ENCODE measurements around the gene PSG5. TPM values are rescaled to one million over a fixed set of nuclear protein-coding genes. Genes with fewer than 3 reads are reported as not detected.
"Not testable (repeated sequence)": the region's sequence is repeated elsewhere in the genome, so short reads cannot be mapped to it uniquely, and the experiment has no call there.

Gene PSG5
- total and polyA plus RNA-seq, 10 of the 15 experiments (the other 5 are each of a cell fraction or from before 2014, with no cell fraction given), result 0.27 TPM; not detected in 9

GRCh38 chr19:43207991-43208390 lies 21.7 kb upstream of the PSG5 start (continued):
- TF ChIP-seq ATF2 (IDR thresholded peaks at IDR 0.05; ENCODE audit: low read length) (no peak), SPI1 (IDR thresholded peaks at IDR 0.05; ENCODE audit: borderline replicate concordance, insufficient read depth, low read depth, low read length) (no peak), PKNOX1 (IDR thresholded peaks at IDR 0.05) (no peak), STAT1 (conservative IDR thresholded peaks at IDR 0.05) (no peak)

GRCh38 chr19:43207174-43207573 lies 20.8 kb upstream of the PSG5 start:
- intact Hi-C loops (cut with micrococcal nuclease; ENCODE audit: unreplicated experiment); H3K27ac ChIP-seq (ENCODE audit: control insufficient read depth, insufficient read depth); in situ Hi-C loops (cut with MboI); CTCF ChIA-PET; H3K4me2 ChIP-seq (ENCODE audit: control insufficient read depth, insufficient read depth); POLR2A ChIA-PET; H3K9ac ChIP-seq (ENCODE audit: control insufficient read depth, insufficient read depth, low read length); DNase-seq (ENCODE audit: low read depth, low spot score); H3K27me3 ChIP-seq (replicated peaks in 1 of 2; ENCODE audit: control insufficient read depth in 2 of 2, insufficient read depth in 2 of 2, low read length in 1 of 2); H3K4me1 ChIP-seq (ENCODE audit: control insufficient read depth, insufficient read depth, low read length); H3K36me3 ChIP-seq (ENCODE audit: control insufficient read depth in 2 of 2, insufficient read depth in 2 of 2, low read length in 1 of 2); BruUV-seq (replicated peaks); H2AFZ ChIP-seq (ENCODE audit: control insufficient read depth, low read depth, low read length); H3K4me3 ChIP-seq; H3K9me3 ChIP-seq (replicated peaks; ENCODE audit: control insufficient read depth, insufficient read depth, low read length); H4K20me1 ChIP-seq (ENCODE audit: control insufficient read depth, insufficient read depth); ATAC-seq; FAIRE-seq; SMC1A ChIA-PET (ENCODE audit: uncharacterized antibody, unreplicated experiment); RAD21 ChIA-PET (ENCODE audit: unreplicated experiment); H3K79me2 ChIP-seq (ENCODE audit: control insufficient read depth, insufficient read depth, low read length): not testable (repeated sequence)
- peak; percentile 9 to 26 (median 26); a peak in 2 of 6 replicates for TF ChIP-seq CTCF (IDR thresholded peaks at IDR 0.05 in 2 of 3, conservative IDR thresholded peaks at IDR 0.05 in 1 of 3; ENCODE audit: control insufficient read depth in 2 of 3, extremely low read depth in 1 of 3, insufficient read depth in 1 of 3, low read depth in 3 of 3, low read length in 3 of 3)
- WGBS (ENCODE audit: insufficient coverage, insufficient replicate concordance, low lambda C conversion rate, missing lambda C conversion rate), result 7% methylated on average over 7 of the region's 8 CpGs

GRCh38 chr19:43205471-43206105 lies 19.3 kb upstream of the PSG5 start, which contains the start of gene PSG4:
Gene PSG4, minus strand, starts transcription at chr19:43205638. Its CDS starts 102 bp downstream, at chr19:43205536.
- H3K4me2 ChIP-seq (ENCODE audit: control insufficient read depth, insufficient read depth); intact Hi-C loops (cut with micrococcal nuclease; ENCODE audit: unreplicated experiment); H2AFZ ChIP-seq (ENCODE audit: control insufficient read depth, low read depth, low read length): not testable (repeated sequence)

More at GRCh38 chr19:43205471-43206105, 19.3 kb upstream of the PSG5 start, which contains the start of gene PSG4:
- H3K4me1 ChIP-seq (ENCODE audit: control insufficient read depth, insufficient read depth, low read length); in situ Hi-C loops (cut with MboI); H3K36me3 ChIP-seq (ENCODE audit: control insufficient read depth in 2 of 2, insufficient read depth in 2 of 2, low read length in 1 of 2); ATAC-seq; H3K27me3 ChIP-seq (replicated peaks in 1 of 2; ENCODE audit: control insufficient read depth in 2 of 2, insufficient read depth in 2 of 2, low read length in 1 of 2); H3K9ac ChIP-seq (ENCODE audit: control insufficient read depth, insufficient read depth, low read length); DNase-seq (ENCODE audit: low read depth, low spot score); SMC1A ChIA-PET (ENCODE audit: uncharacterized antibody, unreplicated experiment); H3K9me3 ChIP-seq (replicated peaks; ENCODE audit: control insufficient read depth, insufficient read depth, low read length); FAIRE-seq; RAD21 ChIA-PET (ENCODE audit: unreplicated experiment); H3K4me3 ChIP-seq; H3K27ac ChIP-seq (ENCODE audit: control insufficient read depth, insufficient read depth); BruUV-seq (replicated peaks); H4K20me1 ChIP-seq (ENCODE audit: control insufficient read depth, insufficient read depth); POLR2A ChIA-PET; H3K79me2 ChIP-seq (ENCODE audit: control insufficient read depth, insufficient read depth, low read length): not testable (repeated sequence)
- WGBS (ENCODE audit: insufficient coverage, insufficient replicate concordance, low lambda C conversion rate, missing lambda C conversion rate), result 24% methylated on average over 6 of the region's 9 CpGs
- CTCF ChIA-PET, result interaction anchor here (0.6 kb wide), 1 partner anchor 332 kb away, joined by 3 read pairs; no protein-coding TSS in a partner anchor

Data from GM12878 (cell line).